GM18909 (cell line): Measurements from ENCODE around the gene DCTN2.

ENCODE experiments used
- ATAC-seq: cut with Tn5 transposase; IDR thresholded peaks from one replicate; pipeline ENCODE4 v1.9.1; 2021; ENCODE audit warnings: mild to moderate bottlenecking; ENCODE audit not compliant: unreplicated experiment, poor library complexity

The DCTN2 gene

GRCh38 chr12:57550641-57551549, 3.9 kb upstream of the DCTN2 start:
- no peak for ATAC-seq

GRCh38 chr12:57549909-57550640, 3.1 kb upstream of the DCTN2 start, which contains the start of gene KIF5A:
KIF5A (plus strand) TSS chr12:57550044; CDS start chr12:57550272, 228 bp downstream.
- ATAC-seq: no peak

- no peak for ATAC-seq
Observed at GRCh38 chr12:57549203-57549908, 2.4 kb upstream of the DCTN2 start.

- no peak for ATAC-seq
Observed at GRCh38 chr12:57548488-57548887, 1.5 kb upstream of the DCTN2 start.

GRCh38 chr12:57548013-57548315, 972 bp upstream of the DCTN2 start:
- no peak for ATAC-seq

GRCh38 chr12:57547288-57548012, 458 bp upstream of the DCTN2 start:
- no peak for ATAC-seq

GRCh38 chr12:57545809-57546437, 1.1 kb downstream of the DCTN2 start:
- ATAC-seq: no peak

- no peak for ATAC-seq
Observed at GRCh38 chr12:57543581-57543980, 3.4 kb downstream of the DCTN2 start.

GRCh38 chr12:57541717-57542116, 5.3 kb downstream of the DCTN2 start:
- no peak for ATAC-seq

- ATAC-seq: no peak
Observed at GRCh38 chr12:57541001-57541400, 6.0 kb downstream of the DCTN2 start.

GRCh38 chr12:57539134-57539768, 7.7 kb downstream of the DCTN2 start:
- ATAC-seq: no peak

GRCh38 chr12:57536597-57536942, 10.4 kb downstream of the DCTN2 start:
- ATAC-seq: no peak

GRCh38 chr12:57535764-57536596, 11.0 kb downstream of the DCTN2 start:
- ATAC-seq: no peak

- ATAC-seq: no peak
Observed at GRCh38 chr12:57534991-57535543, 11.9 kb downstream of the DCTN2 start.

GRCh38 chr12:57534250-57534649, 12.7 kb downstream of the DCTN2 start:
- ATAC-seq: no peak

GRCh38 chr12:57533108-57533507, 13.9 kb downstream of the DCTN2 start:
- ATAC-seq: no peak

GRCh38 chr12:57531836-57532235, 15.2 kb downstream of the DCTN2 start:
- no peak for ATAC-seq

GRCh38 chr12:57530396-57531142, 16.4 kb downstream of the DCTN2 start:
- ATAC-seq: no peak
